HG02870 (cell line): ENCODE data around the gene YKT6.

Experiments
- ATAC-seq: cut with Tn5 transposase; IDR thresholded peaks from one replicate; pipeline ENCODE4 v1.9.1; 2021; ENCODE audit warnings: mild to moderate bottlenecking, moderate library complexity; ENCODE audit not compliant: unreplicated experiment

YKT6 gene

GRCh38 chr7:44229546-44230105 is 28.8 kb downstream of the YKT6 start:
- no peak for ATAC-seq

GRCh38 chr7:44230286-44230685 is 29.5 kb downstream of the YKT6 start:
- no peak for ATAC-seq

GRCh38 chr7:44231088-44231487 is 30.3 kb downstream of the YKT6 start:
- ATAC-seq: no peak

GRCh38 chr7:44232396-44232795 is 31.6 kb downstream of the YKT6 start:
- no peak for ATAC-seq

- ATAC-seq: no peak
Observed at GRCh38 chr7:44232901-44233715, 32.3 kb downstream of the YKT6 start.

GRCh38 chr7:44235066-44235465 is 34.3 kb downstream of the YKT6 start:
- no peak for ATAC-seq

GRCh38 chr7:44235582-44236332 is 35.0 kb downstream of the YKT6 start:
- ATAC-seq: no peak

- ATAC-seq: no peak
Observed at GRCh38 chr7:44236333-44236728, 35.6 kb downstream of the YKT6 start.

- no peak for ATAC-seq
Observed at GRCh38 chr7:44237696-44238095, 36.9 kb downstream of the YKT6 start.

- no peak for ATAC-seq
Observed at GRCh38 chr7:44238116-44238695, 37.4 kb downstream of the YKT6 start.

- no peak for ATAC-seq
Observed at GRCh38 chr7:44239361-44239760, 38.6 kb downstream of the YKT6 start.

GRCh38 chr7:44240376-44240775 is 39.6 kb downstream of the YKT6 start:
- ATAC-seq: no peak

GRCh38 chr7:44240983-44241510 is 40.3 kb downstream of the YKT6 start:
- no peak for ATAC-seq

GRCh38 chr7:44242091-44242490 is 41.3 kb downstream of the YKT6 start:
- ATAC-seq: no peak

GRCh38 chr7:44244282-44244681 is 43.5 kb downstream of the YKT6 start:
- no peak for ATAC-seq

GRCh38 chr7:44246396-44247113 is 45.8 kb downstream of the YKT6 start:
- no peak for ATAC-seq

GRCh38 chr7:44247868-44248651 is 47.3 kb downstream of the YKT6 start:
- no peak for ATAC-seq

GRCh38 chr7:44249639-44250234 is 49.0 kb downstream of the YKT6 start:
- no peak for ATAC-seq

GRCh38 chr7:44251269-44251668 is 50.5 kb downstream of the YKT6 start:
- no peak for ATAC-seq
